ENCODE measurements around the gene CCL18.
"Not testable (repeated sequence)": the region's sequence is repeated elsewhere in the genome, so short reads cannot be mapped to it uniquely, and the experiment has no call there.

The CCL18 gene

DNA sequence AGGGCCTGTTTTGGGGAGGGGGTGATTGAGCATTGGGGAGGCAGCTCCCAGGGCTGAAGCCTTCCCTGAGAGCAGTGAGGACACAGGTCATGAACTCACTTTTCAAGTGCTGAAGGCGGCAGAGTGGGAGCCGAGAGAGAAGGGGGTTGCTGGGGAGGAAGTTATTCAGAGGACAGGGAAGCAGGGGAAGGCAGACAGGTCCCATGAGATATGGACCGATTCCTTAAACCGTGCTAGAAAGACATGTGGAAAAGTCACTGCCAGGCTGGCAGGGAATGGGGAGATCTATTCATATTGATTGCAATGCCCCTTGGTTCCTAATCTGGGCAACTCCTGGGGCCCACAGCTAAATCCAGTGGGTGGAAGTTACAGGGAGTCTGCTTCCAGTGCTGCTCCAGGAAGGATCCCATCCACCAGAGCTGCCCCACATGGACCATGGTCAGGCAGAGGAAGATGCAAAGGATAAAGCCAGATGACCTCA is 40.7 kb downstream of the CCL18 start:
- DNase-seq = no peak

DNA sequence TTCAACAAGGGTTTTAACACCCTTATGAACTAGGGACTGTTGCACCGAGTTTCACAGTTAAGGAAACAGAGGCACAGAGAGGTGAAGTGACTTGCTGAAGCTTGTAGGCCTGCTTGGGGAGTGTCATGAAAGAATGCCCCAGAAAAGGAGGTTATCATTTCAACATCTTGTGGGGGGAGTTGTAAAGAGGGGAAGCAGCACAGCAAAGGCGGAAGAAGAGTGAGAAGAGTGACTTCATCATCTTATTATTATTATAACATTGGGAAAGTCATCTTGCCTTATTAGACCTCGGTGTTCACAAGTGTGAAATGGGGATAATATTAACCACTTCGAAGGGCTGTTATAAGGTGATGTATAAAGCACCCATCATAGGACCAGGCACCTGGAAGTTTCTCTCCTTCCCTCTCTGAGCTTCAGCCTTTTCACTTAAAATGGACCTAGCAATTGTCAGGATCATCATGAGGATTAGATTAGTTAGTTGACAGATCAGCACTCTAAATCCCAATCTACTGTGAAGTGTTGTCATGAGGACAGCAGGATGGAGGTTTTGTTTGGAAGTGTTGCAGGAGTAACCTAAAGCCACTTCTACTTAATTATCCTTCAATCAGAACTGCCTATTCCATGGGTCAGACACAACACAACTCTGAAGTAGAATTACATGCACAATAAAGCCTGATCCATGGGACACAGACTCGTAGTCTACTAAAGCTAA is 41.9 kb downstream of the CCL18 start:
- no peak for DNase-seq

DNA sequence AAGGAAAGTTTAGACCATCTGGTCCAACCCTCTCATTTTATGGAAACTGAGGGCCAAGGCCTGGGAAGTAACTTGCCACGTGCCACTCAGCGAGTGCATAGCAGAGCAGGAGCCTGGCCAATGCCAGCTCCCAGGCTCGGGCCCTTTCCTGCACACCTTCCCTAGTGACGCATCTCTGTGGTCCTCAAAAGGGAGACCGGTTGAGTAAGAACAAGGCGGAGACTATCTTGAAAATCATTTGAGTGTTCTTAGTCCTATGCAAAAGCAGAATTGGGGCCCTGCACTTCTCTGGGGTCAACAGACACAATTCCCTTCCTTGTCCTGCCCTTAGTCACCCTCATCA is 42.4 kb downstream of the CCL18 start:
- DNase-seq = no peak

DNA sequence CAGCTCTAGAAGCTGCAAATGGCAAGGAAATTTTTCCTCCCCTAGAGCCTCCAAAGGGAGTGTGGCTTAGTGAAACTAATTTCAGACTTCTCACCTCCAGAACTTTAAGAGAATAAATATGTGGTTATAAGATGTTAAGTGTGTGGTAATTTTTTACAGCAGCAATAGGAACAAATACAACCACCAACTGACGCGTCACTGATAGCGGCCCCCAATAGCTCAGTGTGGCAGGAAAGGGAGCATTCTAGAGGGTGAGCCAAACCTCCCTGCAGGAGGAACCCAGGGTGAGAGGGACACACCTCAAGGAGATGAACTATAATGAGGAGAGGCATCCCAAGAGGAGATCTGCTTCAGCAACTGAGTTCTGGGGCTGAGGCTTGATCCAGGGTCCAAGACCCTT is 43.6 kb downstream of the CCL18 start:
- DNase-seq = no peak

DNA sequence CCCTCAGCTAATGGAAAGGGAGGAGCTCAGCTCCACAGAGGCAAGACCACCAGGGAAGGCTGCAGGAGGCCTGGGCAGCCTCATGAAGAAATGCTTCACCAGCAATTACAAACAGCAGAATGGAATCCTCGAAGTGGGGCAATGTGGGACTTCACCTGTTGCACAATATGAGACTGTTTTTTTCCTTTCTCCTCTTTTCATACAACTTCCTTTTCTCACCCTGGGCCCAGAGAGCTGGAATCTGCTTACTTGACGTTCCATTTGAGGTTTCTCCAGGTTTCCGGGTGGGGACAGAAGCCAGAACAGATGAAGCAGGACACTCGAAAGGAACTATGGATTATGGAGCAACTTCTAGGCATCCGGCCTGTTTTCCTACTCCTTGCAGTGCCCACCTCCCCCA is 44.2 kb downstream of the CCL18 start:
- DNase-seq = not testable (repeated sequence)

DNA sequence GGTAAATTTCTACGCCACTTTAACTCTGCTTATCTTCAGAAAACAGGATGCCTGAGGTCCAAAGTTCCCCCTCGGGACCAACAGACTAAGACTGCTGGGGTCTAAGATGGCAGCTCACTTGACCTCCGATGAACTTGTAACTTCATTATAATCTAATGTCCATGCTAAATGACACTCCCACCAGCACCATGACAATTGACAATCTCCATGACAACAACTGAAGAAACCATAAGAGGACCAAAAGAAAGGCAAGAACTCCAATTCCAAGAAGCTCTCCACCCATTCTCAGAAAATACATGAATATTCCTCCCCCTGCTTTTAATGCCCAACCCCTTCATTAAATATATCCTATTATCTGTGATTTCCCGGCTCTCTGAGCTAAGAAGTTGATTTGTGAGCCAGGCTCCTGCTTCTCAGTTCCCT is 47.0 kb downstream of the CCL18 start:
- DNase-seq = no peak

DNA sequence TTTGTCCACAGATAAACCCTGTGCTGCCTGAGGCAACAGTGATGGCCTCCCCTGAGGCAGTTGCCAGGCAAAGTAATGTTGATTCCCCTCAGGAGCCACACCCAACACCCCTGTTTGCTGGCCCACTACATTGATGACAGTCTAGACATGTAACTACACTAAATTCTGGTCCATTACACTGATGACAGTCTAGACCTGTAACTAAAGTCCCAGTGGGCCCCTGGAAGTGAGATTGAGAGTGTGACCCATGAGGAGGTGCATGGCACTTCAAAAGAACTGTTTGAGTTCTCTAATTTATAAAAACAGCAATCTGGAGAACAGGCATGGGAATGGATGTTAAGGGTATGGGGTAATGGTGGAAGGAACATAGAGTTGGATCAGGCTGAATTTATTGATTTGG is 48.5 kb downstream of the CCL18 start:
- DNase-seq = no peak

DNA sequence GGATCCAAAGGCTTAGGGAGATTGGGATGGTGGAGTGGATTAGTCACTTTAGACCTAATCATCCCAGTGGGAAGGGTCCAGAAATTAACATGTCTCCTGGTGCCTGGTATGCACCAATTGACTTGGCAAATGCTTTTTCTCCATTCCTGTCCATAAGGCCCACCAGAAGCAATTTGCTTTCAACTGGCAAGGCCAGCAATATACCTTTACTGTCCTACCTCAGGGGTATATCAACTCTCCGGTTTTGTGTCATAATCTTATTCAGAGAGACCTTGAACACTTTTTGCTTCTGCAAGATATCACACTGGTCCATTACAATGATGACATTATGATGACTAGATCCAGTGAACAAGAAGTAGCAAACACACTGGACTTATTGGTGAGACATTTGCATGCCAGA is 49.1 kb downstream of the CCL18 start:
- DNase-seq = not testable (repeated sequence)

DNA sequence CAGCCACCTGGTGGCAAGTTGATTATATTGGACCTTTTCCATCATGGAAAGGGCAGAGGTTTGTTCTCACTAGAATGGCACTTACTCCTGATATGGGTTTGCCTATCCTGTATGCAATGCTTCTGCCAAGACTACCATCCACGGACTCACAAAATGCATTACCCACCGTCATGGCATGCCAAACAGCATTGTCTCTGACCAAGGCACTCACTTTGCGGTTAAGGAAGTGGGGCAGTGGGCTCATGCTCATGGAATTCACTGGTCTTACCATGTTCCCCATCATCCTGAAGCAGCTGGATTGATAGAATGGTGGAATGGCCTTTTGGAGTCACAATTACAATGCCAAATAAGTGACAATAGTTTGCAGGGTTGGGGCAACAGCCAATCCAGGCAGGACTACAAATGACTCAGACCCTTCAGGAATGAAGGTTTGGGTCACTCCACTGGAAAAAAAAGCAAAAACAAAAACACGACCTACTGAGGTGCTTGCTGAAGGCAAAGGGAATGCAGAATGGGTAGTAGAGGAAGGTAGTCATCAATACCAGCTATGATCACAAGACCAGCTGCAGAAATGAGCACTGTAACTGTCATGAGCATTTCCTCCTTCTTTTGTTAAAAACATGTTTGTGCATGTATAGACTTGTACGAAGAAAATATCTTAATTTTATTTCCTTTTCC is 51.0 kb downstream of the CCL18 start:
- DNase-seq = not testable (repeated sequence)

DNA sequence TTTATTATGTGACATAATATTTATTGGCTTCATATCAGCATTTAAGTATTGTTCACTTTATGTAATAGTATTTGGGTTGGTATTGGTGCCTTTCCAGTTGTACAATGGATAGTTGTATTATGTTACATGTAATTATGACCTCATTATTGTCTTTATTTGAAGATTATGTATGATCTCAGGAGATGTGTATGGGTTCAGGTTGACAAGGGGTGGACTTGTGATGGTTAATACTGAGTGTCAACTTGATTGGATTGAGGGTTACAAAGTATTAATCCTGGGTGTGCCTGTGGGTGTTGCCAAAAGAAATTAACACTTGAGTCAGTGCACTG is 51.5 kb downstream of the CCL18 start:
- DNase-seq = not testable (repeated sequence)

DNA sequence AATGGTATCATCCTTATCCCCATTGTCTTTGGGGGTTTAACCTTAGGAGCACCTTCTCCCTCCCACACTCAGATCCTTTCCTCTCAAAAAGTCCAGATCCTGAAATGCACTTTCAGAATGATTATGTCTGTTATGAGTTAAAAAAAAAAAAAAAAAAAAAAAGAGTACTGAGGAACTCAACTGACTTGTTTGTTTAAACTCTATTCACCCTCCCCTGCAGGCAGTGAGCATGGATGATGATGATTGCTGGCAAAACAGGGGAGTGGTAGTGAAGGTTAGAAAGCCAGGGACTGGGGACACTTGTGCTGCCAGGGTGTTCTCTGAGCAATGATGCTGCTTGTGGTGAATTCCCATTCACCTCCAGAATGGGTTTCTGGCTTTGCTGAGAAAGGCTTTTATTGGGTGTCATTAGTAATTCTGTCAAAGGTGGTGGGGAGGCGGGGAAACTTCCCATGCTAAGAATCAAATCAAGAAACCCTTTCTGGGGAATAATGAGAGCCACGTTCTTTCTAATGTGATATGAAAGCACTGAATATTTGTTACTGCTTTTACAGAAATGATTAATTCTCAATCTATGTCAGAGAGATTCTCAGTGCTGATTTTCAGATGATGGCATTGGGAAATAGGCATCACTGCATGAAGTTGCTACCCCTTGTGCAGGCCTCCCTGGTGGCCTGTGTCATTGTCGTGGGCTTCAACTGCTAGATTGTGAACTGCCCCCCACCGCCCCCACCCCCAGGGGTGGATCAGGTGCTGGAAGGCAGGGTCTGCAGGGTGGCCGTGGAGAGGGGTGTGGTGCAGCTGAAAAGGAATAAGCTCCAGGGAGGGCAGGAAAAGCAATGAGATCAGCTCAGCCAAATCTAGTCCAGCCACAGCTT is 53.7 kb downstream of the CCL18 start:
- DNase-seq = no peak

DNA sequence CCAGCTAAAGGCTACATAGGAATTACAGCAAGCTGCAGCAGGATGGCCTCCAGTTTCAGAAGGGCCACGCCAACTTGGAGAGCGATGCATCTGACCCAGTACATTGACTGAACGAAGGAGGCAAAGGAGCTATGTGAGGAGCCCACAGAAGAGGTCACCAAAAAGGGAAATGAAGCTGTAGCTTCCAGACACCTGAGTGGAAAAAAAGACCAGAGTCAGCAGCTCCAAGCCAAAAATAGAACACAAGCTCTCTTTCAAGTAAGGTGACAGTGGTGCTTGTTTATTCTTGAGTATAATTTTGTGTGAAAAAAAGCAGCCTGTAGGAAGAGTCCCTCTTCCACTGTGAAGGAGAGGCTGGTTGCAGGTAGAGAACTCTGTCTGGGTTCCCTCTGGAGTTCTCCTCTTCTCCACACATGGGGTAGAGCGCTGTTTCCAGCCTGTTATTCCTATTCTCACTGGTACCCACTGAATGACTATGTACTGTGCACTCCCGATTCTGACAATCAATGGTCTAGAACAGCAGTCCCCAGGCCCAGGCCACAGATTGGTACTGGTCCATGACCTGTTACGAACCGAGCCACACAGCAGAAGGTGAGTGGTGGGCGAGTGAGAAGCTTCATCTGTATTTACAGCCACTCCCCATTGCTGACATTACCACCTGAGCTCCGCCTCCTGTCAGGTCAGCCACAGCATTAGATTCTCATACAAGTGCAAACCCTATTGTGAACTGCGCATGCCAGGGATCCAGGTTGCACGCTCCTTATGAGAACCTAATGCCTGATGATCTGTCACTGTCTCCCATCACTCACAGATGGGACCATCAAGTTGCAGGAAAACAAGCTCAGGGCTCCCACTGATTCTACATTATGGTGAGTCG is 54.6 kb downstream of the CCL18 start:
- no peak for DNase-seq

DNA sequence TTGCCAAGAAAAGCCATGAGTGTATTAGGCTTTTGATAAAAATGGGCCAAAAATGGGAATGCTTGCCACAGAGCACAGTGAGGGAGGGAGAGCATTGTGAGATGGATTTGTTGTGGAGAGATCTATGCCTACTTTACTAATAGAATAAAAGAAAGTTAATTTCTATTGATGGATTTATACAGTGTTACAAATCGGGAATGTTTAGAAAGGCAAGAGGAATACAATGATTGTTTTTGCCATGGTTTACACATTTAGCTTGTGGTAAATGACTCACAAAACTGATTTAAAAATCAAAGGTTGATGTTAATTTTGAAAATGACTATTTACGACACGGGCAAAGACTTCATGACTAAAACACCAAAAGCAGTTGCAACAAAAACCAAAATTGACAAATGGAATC is 56.1 kb downstream of the CCL18 start:
- no peak for DNase-seq

DNA sequence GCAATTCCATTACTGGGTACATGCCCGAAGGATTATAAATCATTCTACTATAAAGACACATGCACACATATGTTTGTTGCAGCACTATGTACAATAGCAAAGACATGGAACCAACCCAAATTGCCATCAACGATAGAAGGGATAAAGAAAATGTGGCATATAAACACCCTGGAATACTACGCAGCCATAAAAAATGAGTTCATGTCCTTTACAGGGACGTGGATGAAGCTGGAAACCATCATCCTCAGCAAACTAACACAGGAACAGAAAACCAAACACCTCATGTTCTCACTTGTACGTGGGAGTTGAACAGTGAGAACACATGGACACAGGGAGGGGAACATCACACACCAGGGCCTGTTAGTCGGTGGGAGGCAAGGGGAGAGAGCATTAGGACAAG is 57.0 kb downstream of the CCL18 start:
- not testable (repeated sequence) for DNase-seq
